GM21515 (cell line): ENCODE results near the gene SCGN.

Experiments
- ATAC-seq: cut with Tn5 transposase; IDR thresholded peaks from one replicate; pipeline ENCODE4 v1.9.1; 2021; ENCODE audit not compliant: unreplicated experiment

SCGN gene

DNA sequence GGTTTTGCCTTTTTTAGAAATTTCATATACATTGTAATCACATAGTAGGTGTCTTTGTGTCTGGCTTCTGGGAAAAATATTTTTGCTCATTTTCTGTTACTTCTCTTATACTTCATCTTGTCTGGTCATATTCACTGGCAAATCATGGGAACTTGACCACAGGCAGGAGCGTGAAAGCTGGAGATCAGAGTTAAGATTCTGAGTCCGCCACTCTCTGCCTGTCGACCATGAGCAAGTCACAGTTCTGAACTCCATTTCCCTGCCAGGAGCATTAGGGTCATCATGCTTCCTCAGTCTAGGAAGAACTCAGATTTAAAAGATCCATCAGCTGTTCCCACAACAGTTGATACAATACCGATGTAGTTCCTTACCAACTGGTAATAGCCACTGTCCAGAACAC is 12.4 kb upstream of the SCGN start:
- ATAC-seq = no peak

GRCh38 chr6:25640446-25640845 is 11.6 kb upstream of the SCGN start:
- no peak for ATAC-seq

DNA sequence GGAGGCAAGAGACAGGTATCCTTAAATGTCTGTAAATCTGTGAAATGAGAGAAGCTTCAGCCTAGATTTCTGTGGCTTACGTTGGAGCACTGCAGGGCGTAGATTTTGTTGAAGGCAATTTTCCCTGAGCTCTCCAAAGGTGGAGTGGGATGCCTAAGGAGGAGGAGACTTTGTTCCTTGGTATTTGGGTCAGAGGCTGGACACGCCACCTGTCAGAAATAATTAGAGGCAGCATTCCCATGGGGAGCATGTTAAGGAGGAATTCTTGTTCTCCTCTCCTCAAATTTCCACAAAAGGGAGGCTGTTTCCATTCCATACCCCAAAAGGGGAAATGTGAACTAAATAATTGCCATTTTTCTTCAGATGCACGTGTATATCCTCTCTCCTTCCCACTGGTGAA is 11.1 kb upstream of the SCGN start:
- no peak for ATAC-seq

- no peak for ATAC-seq
Observed at GRCh38 chr6:25641377-25641776, 10.6 kb upstream of the SCGN start.

- no peak for ATAC-seq
Observed at GRCh38 chr6:25641940-25642666, 9.9 kb upstream of the SCGN start.

- ATAC-seq = no peak
Observed at GRCh38 chr6:25642667-25643328, 9.2 kb upstream of the SCGN start.

DNA sequence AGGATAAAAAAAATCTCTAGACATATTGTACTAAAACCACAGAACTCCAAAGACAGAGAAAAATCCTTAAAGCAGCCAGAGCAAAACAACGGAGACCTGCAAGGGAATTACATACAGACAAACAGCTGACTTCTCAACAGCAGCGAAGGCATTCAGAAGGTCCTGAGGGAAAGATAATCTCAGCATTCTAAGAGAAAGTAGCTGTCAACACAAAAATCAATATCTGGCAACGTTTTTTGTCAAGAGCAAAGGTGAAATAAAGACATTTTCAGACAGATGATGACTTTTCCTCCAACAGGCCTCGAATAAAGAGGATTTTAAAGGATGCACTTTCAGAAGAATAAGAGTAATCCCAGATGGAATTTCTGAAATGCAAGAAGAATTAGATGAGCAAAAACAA is 6.1 kb upstream of the SCGN start:
- no peak for ATAC-seq

DNA sequence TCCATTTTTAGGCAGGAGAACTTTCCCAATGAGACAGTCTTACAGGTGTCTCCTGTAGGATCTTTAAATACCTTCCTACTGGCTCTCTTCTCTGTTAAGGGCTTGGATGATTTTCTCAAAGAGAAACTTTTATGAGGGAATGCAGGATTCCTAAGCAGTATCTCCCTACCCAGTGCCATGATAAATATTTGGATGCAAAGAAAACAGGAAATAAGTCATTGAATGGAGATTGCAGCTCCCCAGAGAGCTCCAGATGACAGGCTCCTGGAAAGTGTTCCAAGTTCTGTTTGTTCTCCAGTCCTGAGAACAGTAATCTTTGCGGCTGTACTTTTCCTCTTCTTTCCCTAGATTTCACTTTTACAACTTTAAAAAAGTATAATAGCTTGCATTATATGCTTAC is 2.4 kb upstream of the SCGN start:
- no peak for ATAC-seq

DNA sequence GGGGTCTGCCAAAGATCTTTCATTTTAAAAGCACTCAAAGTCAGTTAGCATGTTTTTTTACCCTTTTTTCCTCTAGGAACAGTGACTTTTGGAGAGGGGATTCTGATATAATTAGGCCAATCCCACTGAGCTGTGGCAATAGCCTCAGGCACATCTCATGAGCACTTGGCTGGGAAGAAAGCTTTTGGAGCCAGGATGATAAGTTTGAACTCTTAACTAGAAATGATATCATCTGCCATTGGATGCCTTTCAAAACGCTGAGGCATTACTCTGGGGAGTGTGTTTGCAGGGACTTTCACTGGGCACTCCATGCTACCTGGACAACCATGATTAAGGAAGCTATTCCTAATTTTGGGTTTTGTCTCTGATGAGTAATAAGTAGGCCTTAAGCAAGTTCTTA is 3.7 kb downstream of the SCGN start:
- ATAC-seq = no peak

DNA sequence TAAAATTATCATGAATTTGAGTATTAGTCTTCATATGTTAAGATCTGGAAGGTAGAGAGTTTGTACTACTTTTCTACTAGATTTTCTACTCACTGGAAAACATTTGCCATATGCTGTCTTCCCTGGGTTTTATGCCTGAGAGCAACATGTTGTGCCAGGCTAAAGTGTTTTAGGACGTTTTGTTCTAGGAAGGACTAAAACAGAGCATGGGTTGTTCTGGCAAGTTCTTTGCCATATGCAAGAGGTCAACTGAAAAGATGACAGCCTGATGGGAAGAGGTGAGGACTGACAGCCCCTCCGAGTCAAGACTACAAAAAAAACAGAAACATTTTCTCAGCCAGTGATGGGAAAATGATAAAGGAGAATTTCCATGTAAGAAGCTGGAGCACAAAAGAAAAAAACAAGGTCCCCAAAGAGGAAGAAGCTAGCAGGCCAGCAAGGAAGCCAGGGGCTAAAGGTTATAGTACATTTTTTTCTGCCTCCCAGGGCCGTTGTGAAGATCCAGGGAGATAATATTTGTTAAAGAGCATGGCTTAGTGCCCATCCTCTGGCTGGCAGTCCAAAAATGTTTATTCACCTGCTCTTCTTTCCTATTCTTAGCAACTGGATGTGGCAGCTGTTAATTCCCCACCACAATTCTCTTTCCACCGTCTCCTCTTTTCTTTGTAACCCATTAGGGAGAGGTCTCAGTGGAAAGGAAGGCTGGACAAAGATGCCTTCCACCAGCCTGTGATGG is 7.8 kb downstream of the SCGN start:
- ATAC-seq = no peak

GRCh38 chr6:25660512-25660911 is 8.5 kb downstream of the SCGN start:
- no peak for ATAC-seq

- ATAC-seq = no peak
Observed at GRCh38 chr6:25661129-25661779, 9.2 kb downstream of the SCGN start.

DNA sequence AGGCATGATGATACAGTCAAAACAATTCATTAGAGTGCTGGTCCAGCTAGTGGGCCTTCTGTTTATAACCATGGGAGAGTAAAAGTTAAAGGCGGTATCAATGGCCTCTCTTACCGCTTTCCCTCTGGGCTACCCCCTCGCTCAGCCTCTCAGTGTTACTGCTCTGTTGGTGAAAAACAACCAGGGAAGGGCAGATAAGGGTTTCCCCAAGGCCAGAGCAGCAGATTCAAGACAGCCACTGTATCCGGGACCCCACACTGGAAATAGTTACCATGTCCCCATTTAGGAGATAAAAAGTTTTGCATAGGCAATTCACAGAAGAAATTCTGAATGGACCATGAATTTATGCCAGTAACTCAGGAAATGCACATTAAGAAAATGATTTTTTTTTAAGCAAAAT is 13.4 kb downstream of the SCGN start:
- no peak for ATAC-seq

DNA sequence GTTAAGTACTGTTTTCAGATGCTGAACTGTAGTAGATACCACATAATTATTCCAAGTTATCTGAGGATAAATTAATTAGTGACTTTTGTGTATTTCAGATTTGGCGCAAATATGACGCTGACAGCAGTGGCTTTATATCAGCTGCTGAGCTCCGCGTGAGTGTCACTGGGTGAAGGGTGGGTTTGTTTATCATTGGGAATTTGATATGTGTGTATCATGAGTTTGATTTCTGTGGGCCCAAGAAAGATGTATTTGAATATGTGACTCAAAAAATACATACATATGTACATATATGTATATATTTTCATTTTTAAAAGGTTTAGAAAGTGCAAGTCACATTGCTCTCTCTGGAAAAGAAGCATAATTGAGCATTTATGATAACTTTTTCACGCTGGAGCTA is 17.4 kb downstream of the SCGN start:
- no peak for ATAC-seq

DNA sequence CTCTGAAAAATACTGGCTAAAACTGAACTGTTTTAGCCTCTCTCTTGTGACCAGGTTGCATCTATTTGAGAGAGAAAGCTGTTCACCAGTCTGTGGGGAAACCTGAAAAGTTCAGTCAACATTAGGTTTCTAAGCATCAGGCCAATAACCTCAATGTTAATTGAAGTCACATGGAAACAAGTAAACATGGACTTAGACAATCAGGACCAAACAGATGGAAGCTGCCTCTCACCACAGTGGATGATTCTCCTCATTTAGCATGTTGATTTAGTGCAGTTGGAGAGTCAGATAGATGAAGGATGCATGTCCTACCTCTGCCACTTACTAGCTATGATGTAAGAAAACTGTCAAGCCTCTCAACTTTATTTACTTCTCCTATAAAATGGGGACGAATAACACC is 18.2 kb downstream of the SCGN start:
- no peak for ATAC-seq

- no peak for ATAC-seq
Observed at GRCh38 chr6:25670793-25671513, 18.9 kb downstream of the SCGN start.

DNA sequence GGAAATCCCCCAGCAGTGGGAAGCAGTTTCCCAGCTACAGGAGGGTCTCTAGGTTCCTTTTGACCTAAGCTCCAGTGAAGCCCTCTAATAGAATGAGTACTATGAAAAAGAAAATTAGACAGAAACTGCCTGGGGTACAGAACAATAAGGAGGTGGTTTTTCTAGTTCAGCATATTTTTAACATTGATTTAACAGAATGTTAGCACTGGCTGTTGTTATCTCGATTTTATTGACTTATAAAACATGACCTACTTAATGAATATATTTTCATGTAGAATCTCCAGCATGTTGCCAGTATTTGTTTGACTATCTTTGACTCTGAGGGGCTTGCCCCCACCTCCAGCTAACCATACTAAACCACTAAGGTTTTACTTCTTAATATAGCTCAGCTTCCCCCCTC is 19.6 kb downstream of the SCGN start:
- no peak for ATAC-seq

GRCh38 chr6:25675167-25675566 is 23.2 kb downstream of the SCGN start:
- ATAC-seq = no peak

DNA sequence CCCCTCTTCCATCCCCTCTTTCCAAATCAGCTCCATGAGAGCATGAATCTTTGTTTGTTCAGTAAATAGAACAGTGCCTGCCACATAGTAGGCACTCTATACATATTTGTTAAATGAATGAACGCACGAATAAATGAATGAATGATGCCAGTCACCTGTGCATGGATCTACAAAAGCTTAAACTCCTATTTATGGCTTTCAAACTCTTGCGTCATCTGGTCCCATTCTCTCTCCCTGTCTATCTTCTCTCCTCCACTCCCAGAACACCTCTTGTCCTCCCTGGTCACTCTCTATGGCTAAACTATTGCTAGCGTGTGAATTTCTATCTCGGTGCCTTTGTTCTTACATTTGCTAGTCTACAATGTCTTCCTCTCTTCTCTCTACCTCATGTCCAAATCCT is 24.8 kb downstream of the SCGN start:
- no peak for ATAC-seq

- no peak for ATAC-seq
Observed at GRCh38 chr6:25681848-25682247, 29.8 kb downstream of the SCGN start.

DNA sequence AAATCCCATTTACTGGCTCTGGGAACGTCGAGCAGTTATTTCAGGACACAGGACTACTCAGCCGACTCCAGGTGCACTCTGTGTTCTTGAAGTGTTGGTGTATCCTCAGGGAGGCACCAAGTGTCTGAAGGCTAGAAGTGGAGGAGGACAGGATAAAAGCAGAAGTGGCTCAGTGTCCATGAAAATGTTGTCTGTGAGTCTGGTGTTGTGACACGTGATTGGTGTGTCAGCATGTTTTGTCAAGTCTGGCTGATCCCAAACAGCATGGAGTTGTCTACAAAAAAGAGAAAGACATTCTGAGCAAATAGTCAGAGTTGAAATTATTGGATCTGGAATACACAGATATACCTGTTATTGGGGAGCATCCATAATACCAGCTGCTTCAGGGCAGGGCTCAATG is 30.3 kb downstream of the SCGN start:
- no peak for ATAC-seq
